PC-9 (cell line): ENCODE data around the gene FFAR4. TPM values are rescaled to one million over a fixed set of nuclear protein-coding genes. Genes with fewer than 3 reads are reported as not detected.

ENCODE experiments used
- BruUV-seq: library from RNA; stranded (reverse); fragments of 400-500 nt; replicated peaks from 2 replicates; lab custom pipeline; 2021; lab: Mats Ljungman, UMichigan
- CTCF ChIA-PET: fragments of 300-600 bp; sonication (Branson Sonifier 250); formaldehyde crosslinking; loops from one replicate; lab custom pipeline; 2022; ENCODE audit warnings: antibody characterized with exemption; lab: Charles Lee
- POLR2A ChIA-PET: fragments of 300-600 bp; sonication (Branson Sonifier 250); formaldehyde crosslinking; loops from one replicate; lab custom pipeline; 2022; ENCODE audit warnings: antibody characterized with exemption; ENCODE audit not compliant: unreplicated experiment; lab: Charles Lee
- DNase-seq, 2 experiments: peaks; one replicate each; pipeline versions ENCODE4 v3.0.0 to v3.0.0-alpha.2; 2015 to 2022; ENCODE audit warnings: mixed read lengths in 1 of 2
- H2AFZ ChIP-seq: fragments of 200-600 bp; sonication (generic); 2 replicates; pipeline ENCODE4 v1.8.1; 2017; ENCODE audit warnings: antibody characterized with exemption
- H3F3A ChIP-seq: fragments of 200-600 bp; sonication (generic); 2 replicates; pipeline ENCODE4 v1.8.1; 2017; ENCODE audit warnings: antibody characterized with exemption, mild to moderate bottlenecking, low read depth; ENCODE audit not compliant: insufficient read depth
- H3K27ac ChIP-seq: fragments of 200-600 bp; sonication (generic); 2 replicates; pipeline ENCODE4 v1.6.1; 2016; ENCODE audit warnings: mixed run types
- H3K27me3 ChIP-seq: fragments of 200-600 bp; sonication (generic); 2 replicates; pipeline ENCODE4 v1.6.1; 2016; ENCODE audit warnings: low read depth, mixed run types; ENCODE audit not compliant: insufficient read depth
- H3K36me3 ChIP-seq: fragments of 200-600 bp; sonication (generic); 2 replicates; pipeline ENCODE4 v1.6.1; 2016; ENCODE audit warnings: low read depth, mixed run types
- H3K4me1 ChIP-seq: fragments of 200-600 bp; sonication (generic); replicated peaks from 2 replicates; pipeline ENCODE4 v1.6.1; 2016; ENCODE audit warnings: mixed run types; ENCODE audit not compliant: insufficient read depth
- H3K4me2 ChIP-seq: fragments of 200-600 bp; sonication (generic); 2 replicates; pipeline ENCODE4 v1.6.1; 2017; ENCODE audit warnings: mixed run types
- H3K4me3 ChIP-seq: fragments of 200-600 bp; sonication (generic); 2 replicates; pipeline ENCODE4 v1.6.1; 2016; ENCODE audit warnings: mixed run types
- H3K79me2 ChIP-seq: fragments of 200-600 bp; sonication (generic); 2 replicates; pipeline ENCODE4 v1.6.1; 2017; ENCODE audit warnings: low read depth, mixed run types
- H3K9me2 ChIP-seq: fragments of 200-600 bp; sonication (generic); 2 replicates; pipeline ENCODE4 v1.8.1; 2017; ENCODE audit warnings: mild to moderate bottlenecking; ENCODE audit not compliant: insufficient read depth
- H3K9me3 ChIP-seq: fragments of 200-600 bp; sonication (generic); 2 replicates; pipeline ENCODE4 v1.8.1; 2016; ENCODE audit warnings: low read depth; ENCODE audit not compliant: insufficient read depth
- H4K20me1 ChIP-seq: fragments of 200-600 bp; sonication (generic); 2 replicates; pipeline ENCODE4 v1.8.1; 2017; ENCODE audit not compliant: insufficient read depth
- CTCF ChIP-seq: fragments of 200-600 bp; sonication (generic); conservative IDR thresholded peaks from 2 replicates; pipeline ENCODE4 v1.6.1; 2017; ENCODE audit warnings: mixed run types, antibody characterized with exemption, mild to moderate bottlenecking, moderate library complexity
- EZH2 ChIP-seq: fragments of 200-600 bp; sonication (generic); IDR thresholded peaks from 2 replicates; pipeline ENCODE4 v1.8.0; 2017; ENCODE audit warnings: antibody characterized with exemption, low read depth
- intact Hi-C: fragments of 100-400 bp; cut with micrococcal nuclease; formaldehyde crosslinking; loops from one replicate; pipeline ENCODE4 v1.10.0; 2022; ENCODE audit not compliant: unreplicated experiment
- total RNA-seq: library from RNA; stranded (reverse); gene quantifications from 2 replicates; pipeline ENCODE4 v1.2.3, GENCODE V29; 2021

The FFAR4 gene
- total RNA-seq, 1 experiment from 2014 or later: not detected

- Histone ChIP-seq H3F3A (no peaks in the 10 kb centered on the region), H3K36me3 (no peaks in the 10 kb centered on the region), H3K27me3 (no peaks in the 10 kb centered on the region), H3K4me2 (no peak overlapping the region), H4K20me1 (no peaks in the 10 kb centered on the region), H3K9me3 (no peaks in the 10 kb centered on the region), H3K79me2 (no peaks in the 10 kb centered on the region), H3K9me2 (no peaks in the 10 kb centered on the region), H3K4me3 (no peak overlapping the region), H3K4me1 (no peaks in the 10 kb centered on the region), H2AFZ (no peak overlapping the region), H3K27ac (no peak overlapping the region)
- TF ChIP-seq EZH2 (no peak), CTCF (no peak)
- POLR2A ChIA-PET: interaction anchor here (0.6 kb wide), 1 partner anchor 20 kb away, joined by 8 read pairs; no protein-coding TSS in a partner anchor
- intact Hi-C loops: no loop called here
- no peak for DNase-seq
- CTCF ChIA-PET: no interaction called here
- BruUV-seq: no TSS peak
These were observed 24.8 kb downstream of the FFAR4 start for GRCh38 chr10:93591065-93591808.

GRCh38 chr10:93593254-93593653, 26.8 kb downstream of the FFAR4 start:
- ChIA-PET CTCF (no interaction called here), POLR2A (no interaction called here)
- no peaks in the 10 kb centered on the region for H3K36me3 ChIP-seq
- no peak for TF ChIP-seq CTCF
- TF ChIP-seq EZH2: no peak
- H3K4me2 ChIP-seq: no peak overlapping the region
- H3K4me1 ChIP-seq: no peaks in the 10 kb centered on the region
- no peaks in the 10 kb centered on the region for H3F3A ChIP-seq
- intact Hi-C loops: no loop called here
- no peaks in the 10 kb centered on the region for H4K20me1 ChIP-seq
- BruUV-seq: no TSS peak
- no peaks in the 10 kb centered on the region for H3K9me3 ChIP-seq
- no peak overlapping the region for H3K4me3 ChIP-seq
- no peak overlapping the region for H2AFZ ChIP-seq
- no peaks in the 10 kb centered on the region for H3K9me2 ChIP-seq
- no peak overlapping the region for H3K27ac ChIP-seq
- DNase-seq: no peak
- H3K27me3 ChIP-seq: no peaks in the 10 kb centered on the region
- no peaks in the 10 kb centered on the region for H3K79me2 ChIP-seq

- no peak for DNase-seq
- Histone ChIP-seq H3K36me3 (no peaks in the 10 kb centered on the region), H3K27me3 (no peaks in the 10 kb centered on the region), H3K4me1 (no peaks in the 10 kb centered on the region), H3K4me3 (no peak overlapping the region), H3K4me2 (no peak overlapping the region), H2AFZ (no peak overlapping the region), H3K9me3 (no peaks in the 10 kb centered on the region), H3F3A (no peaks in the 10 kb centered on the region), H4K20me1 (no peaks in the 10 kb centered on the region), H3K79me2 (no peaks in the 10 kb centered on the region), H3K27ac (no peak overlapping the region), H3K9me2 (no peaks in the 10 kb centered on the region)
- intact Hi-C loops: no loop called here
- TF ChIP-seq CTCF: no peak
- TF ChIP-seq EZH2: no peak
- POLR2A ChIA-PET: no interaction called here
- CTCF ChIA-PET: no interaction called here
- BruUV-seq: no TSS peak
These were observed 27.3 kb downstream of the FFAR4 start for GRCh38 chr10:93593749-93594148.
